ENCODE measurements around the gene DROSHA.

Gene DROSHA

DNA sequence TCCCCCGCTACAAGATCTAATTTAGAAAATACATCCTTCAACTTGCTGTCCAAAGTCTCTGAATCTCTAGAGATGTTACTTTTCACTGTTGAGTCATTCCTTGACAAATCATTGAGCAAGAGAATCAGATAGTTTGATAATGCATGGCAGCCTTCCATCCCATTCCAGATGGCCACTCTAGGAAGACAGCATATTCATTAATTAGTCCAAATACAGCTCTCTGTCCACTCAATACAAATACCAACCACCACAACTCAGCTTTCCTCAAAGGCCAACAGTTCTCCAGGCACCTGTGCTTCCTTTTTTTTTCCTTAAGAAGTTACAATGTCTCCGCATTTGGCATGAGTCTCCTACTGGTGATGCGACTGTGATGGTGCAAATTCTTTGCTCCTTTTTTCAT lies 72.3 kb downstream of the DROSHA start:
- DNase-seq = no peak

DNA sequence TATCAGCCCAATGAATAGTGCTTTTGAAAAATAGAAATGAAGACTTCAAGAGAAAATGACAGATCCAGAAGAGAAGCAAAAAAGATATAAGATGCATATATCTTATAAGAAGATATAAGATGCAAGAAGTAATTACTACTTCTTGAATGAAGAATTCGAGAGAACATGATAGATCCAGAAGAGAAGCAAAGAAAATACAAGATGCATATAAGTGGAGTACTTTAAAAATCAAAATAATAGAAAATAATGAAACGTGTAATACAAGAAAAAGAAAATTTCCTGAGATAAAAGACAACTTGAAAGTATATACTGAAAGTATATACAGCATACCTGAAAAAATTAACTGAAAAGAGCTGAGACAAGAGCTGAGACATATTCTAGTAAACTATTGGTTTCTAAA lies 76.7 kb downstream of the DROSHA start:
- no peak for DNase-seq

DNA sequence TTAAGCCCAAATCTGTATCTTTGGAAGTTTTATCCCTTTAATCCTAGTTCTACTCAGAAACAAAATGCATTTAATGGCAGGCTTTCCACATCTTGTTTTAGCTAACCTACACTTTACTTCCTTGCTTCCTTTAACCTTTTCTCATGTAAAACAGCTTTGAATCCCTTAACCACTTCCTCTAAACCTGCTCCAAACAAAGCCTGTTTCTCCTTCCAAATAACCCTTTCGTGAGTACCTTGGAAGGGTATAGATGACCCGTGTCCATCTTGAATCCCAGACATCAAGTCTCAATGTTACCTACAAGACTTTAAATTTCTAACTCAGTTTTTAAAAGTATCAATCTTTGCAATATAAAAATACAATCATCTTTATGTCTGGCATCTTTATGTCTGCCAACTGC lies 78.4 kb downstream of the DROSHA start:
- DNase-seq = no peak

- no peak for DNase-seq
These were observed 79.6 kb downstream of the DROSHA start for GRCh38 chr5:31452314-31452713.

- DNase-seq = no peak
These were observed 81.9 kb downstream of the DROSHA start for GRCh38 chr5:31449962-31450361.

- DNase-seq = no peak
These were observed 82.7 kb downstream of the DROSHA start for GRCh38 chr5:31449174-31449573.

DNA sequence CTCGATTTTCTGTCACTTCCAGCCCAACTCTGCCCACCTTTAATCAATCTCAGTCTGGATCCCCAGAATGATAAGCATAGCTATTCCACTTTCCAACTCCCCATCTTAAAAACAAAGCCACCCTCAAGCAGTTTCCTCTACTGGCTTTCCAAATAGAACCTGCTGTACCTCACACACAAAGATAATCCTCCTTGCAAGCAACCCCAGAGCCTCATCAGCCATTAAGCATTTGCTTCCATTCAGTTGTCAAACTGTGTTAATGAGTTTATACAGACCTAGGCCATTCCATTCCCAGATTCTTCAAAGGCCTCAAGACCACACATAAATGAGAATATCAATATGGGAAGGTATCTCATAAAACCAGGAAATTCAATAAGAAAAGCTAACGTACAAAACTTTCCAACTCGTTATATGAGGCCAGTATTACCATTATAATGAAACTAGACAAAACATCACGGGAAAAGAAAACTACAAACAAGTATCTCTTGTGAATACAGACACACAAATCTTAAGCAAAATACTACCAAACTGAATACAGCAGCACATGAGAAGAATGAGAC lies 86.8 kb downstream of the DROSHA start:
- no peak for DNase-seq

- no peak for DNase-seq
These were observed 88.3 kb downstream of the DROSHA start for GRCh38 chr5:31443572-31443971.

- no peak for DNase-seq
These were observed 89.7 kb downstream of the DROSHA start for GRCh38 chr5:31442058-31442745.

DNA sequence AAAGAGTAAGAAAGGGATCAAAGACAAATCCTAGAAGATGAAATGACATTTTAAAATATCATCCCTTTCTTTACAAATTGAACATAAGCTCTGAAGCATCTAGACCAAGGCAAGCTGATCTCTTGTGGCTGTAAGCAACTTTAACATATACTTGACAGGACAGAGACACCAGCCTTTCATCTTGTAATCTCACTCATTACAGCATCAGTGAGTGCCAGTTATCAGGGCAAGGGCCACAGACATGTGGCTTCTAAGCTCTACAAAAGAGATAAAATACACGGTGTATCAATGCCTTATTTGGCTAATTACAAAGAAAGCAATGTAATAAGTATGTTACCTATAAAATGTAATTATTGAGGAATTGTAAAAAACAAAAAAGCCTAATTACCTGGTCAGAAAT lies 95.0 kb downstream of the DROSHA start:
- DNase-seq = no peak

GRCh38 chr5:31435730-31436129 lies 96.2 kb downstream of the DROSHA start:
- no peak for DNase-seq

DNA sequence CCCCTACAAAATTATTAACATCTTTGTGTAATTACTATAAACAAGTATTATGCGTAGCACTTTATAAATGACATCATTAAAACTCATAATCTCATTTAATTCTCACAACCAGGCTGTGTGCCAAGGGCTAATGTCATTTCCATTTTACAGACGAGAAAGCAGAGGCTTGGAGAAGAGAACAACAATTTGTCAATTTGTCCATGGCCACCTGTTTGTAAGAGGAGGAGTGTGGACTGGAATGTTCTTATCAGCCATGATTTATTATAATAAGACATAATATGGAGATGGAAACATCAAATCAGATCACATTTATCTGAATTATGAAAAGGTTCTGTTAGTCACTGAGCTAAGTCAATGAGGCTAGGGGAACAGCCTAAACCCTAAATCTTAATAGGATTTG lies 97.0 kb downstream of the DROSHA start:
- no peak for DNase-seq

DNA sequence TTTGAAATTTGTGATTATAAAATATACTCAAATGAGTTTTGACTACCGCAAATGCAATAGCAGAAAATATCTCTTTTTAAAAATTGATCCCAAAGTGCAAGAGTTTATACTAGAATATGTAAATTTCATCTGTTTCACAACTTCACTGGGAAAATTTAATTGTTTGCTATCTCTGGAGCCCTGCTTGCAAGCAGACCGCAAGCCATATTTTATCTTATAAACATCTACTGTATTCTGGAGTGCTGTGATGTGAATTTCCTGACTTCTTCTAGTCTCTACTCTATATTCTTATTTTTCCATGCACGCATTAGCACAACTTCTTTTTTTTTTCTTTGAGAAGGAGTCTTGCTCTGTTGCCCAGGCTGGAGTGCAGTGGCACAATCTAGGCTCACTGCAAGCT lies 98.7 kb downstream of the DROSHA start:
- no peak for DNase-seq

GRCh38 chr5:31427724-31428309 lies 104.1 kb downstream of the DROSHA start:
- DNase-seq = no peak

GRCh38 chr5:31427013-31427723 lies 104.7 kb downstream of the DROSHA start:
- DNase-seq = no peak

GRCh38 chr5:31421806-31422586 lies 109.9 kb downstream of the DROSHA start:
- no peak for DNase-seq

DNA sequence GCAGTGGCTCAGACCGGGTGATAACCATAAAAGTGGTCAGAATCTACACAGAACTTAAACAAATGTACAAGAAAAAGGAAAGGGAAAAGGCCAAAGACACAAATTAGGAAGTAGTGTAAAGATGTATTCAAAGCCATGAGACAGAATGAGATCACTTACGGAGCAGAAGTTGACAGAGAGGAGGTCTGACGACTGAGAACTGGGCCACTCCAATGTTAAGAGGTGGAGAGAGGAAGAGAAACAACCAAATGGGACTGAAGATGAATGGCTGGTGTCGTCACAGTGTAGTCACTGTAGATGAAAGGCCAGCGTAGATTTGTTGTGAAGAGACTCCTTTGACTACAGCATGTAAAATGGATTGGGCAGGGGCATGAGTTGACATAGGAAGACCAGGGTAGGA lies 114.4 kb downstream of the DROSHA start:
- no peak for DNase-seq

DNA sequence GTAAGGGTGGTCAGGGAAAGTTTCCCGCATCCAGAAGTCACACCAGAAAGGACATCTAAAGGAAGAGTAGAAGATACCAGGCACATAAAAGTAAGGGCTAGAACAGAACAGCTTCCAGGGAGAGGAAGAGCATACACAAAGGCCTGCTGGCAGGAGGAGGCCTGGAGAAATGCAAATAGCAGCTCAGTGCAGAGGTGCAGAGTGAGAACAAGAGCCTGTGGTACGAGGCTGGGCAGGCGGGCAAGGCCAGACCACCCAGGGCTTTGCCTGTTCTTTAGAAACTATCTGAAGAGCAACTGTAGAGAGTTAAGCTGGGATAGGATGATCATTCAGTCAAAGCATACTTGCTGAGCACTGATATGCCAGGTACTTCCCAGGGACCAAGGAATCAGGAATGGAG lies 115.3 kb downstream of the DROSHA start:
- no peak for DNase-seq

- DNase-seq = no peak
These were observed 115.9 kb downstream of the DROSHA start for GRCh38 chr5:31415960-31416359.

DNA sequence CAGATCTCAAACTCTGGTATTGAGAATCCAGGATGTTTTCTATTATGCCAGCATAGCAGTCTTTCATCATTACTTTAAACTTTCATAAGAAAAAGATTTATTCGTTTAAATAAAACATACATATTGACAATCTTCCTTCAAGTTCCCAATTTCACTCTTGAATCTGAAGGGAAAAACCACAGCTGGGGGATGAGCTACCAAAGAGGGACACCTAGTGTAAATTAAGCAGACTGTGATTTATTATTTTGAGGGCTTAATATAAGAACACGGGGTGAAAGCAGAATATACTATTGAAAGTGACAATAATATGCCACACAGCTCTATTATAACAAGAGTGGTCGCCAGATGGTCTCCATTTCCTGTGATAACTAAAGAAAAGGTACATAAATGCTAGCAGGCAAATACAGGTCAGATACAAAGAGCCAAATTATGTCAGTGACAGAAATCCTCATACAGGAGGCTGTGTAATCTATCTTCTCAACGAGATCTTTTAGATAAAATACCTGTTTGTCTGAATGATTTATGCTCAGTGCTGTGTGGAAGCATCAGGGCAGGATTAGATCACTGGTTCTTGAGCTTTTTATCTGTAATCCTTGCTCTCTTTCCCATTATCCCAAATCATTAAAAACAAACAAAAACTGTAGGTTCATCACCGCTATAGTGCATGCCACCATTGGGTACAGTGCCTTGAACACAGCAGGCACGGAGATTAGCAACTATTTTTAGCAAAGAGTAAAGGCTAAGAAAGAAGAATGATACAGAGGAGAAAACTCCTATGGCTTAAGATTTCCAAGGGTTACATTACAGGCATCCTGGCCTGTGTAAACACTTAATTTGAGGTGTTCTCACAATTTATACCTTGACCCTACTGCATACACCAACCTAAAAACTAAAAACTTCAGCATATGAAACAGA lies 116.6 kb downstream of the DROSHA start:
- no peak for DNase-seq

GRCh38 chr5:31413030-31413812 lies 118.7 kb downstream of the DROSHA start:
- no peak for DNase-seq

Measured in bone marrow (tissue), 2 donors.